SK-N-SH (cell line): ENCODE measurements around the gene ATP6V1G1.
"Not testable (repeated sequence)": the region's sequence is repeated elsewhere in the genome, so short reads cannot be mapped to it uniquely, and the experiment has no call there.

ENCODE experiments used
- EP300 ChIP-seq, 2 experiments: IDR thresholded peaks; 2 replicates each; pipeline versions ENCODE4 v1.4.0 to v1.6.1; 2012; ENCODE audit warnings: borderline replicate concordance in 1 of 2, low read depth in 1 of 2, low read length in 1 of 2
- FOXJ3 ChIP-seq: sonication (generic); formaldehyde crosslinking; IDR thresholded peaks from 2 replicates; pipeline ENCODE4 v1.5.1; 2020; ENCODE audit warnings: mild to moderate bottlenecking, missing genetic modification reagents
- REST ChIP-seq: IDR thresholded peaks from 2 replicates; pipeline ENCODE4 v1.6.1; 2012; ENCODE audit warnings: mild to moderate bottlenecking, low read depth, low read length, moderate library complexity
- RFX5 ChIP-seq: IDR thresholded peaks from 2 replicates; pipeline ENCODE4 v1.6.1; 2012; ENCODE audit warnings: mild to moderate bottlenecking, improper control_type of control experiment, low read length
- YY1 ChIP-seq: IDR thresholded peaks from 2 replicates; pipeline ENCODE4 v1.4.0; 2012; ENCODE audit warnings: low read depth, mild to moderate bottlenecking
- TF ChIP-seq, protein P1 (sequence below): fragments of 200-600 bp; sonication (generic); IDR thresholded peaks from 2 replicates; pipeline ENCODE4 v1.6.1; 2017; ENCODE audit warnings: antibody characterized with exemption, mild to moderate bottlenecking, moderate library complexity

GRCh38 chr9:114576779-114577178, 10.8 kb upstream of the ATP6V1G1 start:
- not testable (repeated sequence) for TF ChIP-seq EP300 (IDR thresholded peaks at IDR 0.05; ENCODE audit: borderline replicate concordance in 1 of 2, low read depth in 1 of 2, low read length in 1 of 2); REST; YY1; FOXJ3 (CRISPR knock-in tag); RFX5
- TF ChIP-seq, protein P1, sequence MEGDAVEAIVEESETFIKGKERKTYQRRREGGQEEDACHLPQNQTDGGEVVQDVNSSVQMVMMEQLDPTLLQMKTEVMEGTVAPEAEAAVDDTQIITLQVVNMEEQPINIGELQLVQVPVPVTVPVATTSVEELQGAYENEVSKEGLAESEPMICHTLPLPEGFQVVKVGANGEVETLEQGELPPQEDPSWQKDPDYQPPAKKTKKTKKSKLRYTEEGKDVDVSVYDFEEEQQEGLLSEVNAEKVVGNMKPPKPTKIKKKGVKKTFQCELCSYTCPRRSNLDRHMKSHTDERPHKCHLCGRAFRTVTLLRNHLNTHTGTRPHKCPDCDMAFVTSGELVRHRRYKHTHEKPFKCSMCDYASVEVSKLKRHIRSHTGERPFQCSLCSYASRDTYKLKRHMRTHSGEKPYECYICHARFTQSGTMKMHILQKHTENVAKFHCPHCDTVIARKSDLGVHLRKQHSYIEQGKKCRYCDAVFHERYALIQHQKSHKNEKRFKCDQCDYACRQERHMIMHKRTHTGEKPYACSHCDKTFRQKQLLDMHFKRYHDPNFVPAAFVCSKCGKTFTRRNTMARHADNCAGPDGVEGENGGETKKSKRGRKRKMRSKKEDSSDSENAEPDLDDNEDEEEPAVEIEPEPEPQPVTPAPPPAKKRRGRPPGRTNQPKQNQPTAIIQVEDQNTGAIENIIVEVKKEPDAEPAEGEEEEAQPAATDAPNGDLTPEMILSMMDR = not testable (repeated sequence)
